Loucy (cell line): ENCODE data around the gene RFC5.

ENCODE experiments used
- CTCF ChIP-seq: fragments of 200-600 bp; sonication (generic); conservative IDR thresholded peaks from 2 replicates; pipeline ENCODE4 v1.5.1; 2014; ENCODE audit warnings: mild to moderate bottlenecking, antibody characterized with exemption, low read length
- EZH2phosphoT487 ChIP-seq: fragments of 200-600 bp; IDR thresholded peaks from 2 replicates; pipeline ENCODE4 v1.6.1; 2018; ENCODE audit warnings: antibody characterized with exemption, mild to moderate bottlenecking, moderate library complexity, borderline replicate concordance

- no peak for TF ChIP-seq CTCF
- no peak for TF ChIP-seq EZH2phosphoT487
Observed at GRCh38 chr12:118032188-118032587, 15.7 kb downstream of the RFC5 start.
